MG63 (cell line): ENCODE results near the gene DEF6. TPM values are rescaled to one million over a fixed set of nuclear protein-coding genes. Genes with fewer than 3 reads are reported as not detected.
"Not testable (repeated sequence)": the region's sequence is repeated elsewhere in the genome, so short reads cannot be mapped to it uniquely, and the experiment has no call there.

Source experiments
- DNase-seq: peaks from one replicate; pipeline ENCODE4 v3.0.0-alpha.2; 2020
- H3K27me3 ChIP-seq: fragments of 250-450 bp; sonication (Bioruptor Pico); 2 replicates; pipeline ENCODE4 v1.5.1; 2020; ENCODE audit warnings: mild to moderate bottlenecking, moderate library complexity
- H3K36me3 ChIP-seq: fragments of 250-450 bp; sonication (Bioruptor Pico); 2 replicates; pipeline ENCODE4 v1.5.1; 2020; ENCODE audit warnings: mild to moderate bottlenecking, moderate library complexity
- H3K4me3 ChIP-seq: fragments of 250-450 bp; sonication (Bioruptor Pico); 2 replicates; pipeline ENCODE4 v1.5.1; 2020; ENCODE audit warnings: mild to moderate bottlenecking, moderate library complexity
- H3K9me3 ChIP-seq: fragments of 250-450 bp; sonication (Bioruptor Pico); 2 replicates; pipeline ENCODE4 v1.5.1; 2020; ENCODE audit warnings: mild to moderate bottlenecking, moderate library complexity
- total RNA-seq: library from RNA; depleted of rRNA; stranded (reverse); fragments of >200 nt; shearing (Covaris generic); gene quantifications from 2 replicates; pipeline ENCODE4 v1.2.3, GENCODE V29; 2014; ENCODE audit warnings: low replicate concordance

DEF6 gene
- total RNA-seq, 1 experiment from 2014 or later = 0.33 TPM

DNA sequence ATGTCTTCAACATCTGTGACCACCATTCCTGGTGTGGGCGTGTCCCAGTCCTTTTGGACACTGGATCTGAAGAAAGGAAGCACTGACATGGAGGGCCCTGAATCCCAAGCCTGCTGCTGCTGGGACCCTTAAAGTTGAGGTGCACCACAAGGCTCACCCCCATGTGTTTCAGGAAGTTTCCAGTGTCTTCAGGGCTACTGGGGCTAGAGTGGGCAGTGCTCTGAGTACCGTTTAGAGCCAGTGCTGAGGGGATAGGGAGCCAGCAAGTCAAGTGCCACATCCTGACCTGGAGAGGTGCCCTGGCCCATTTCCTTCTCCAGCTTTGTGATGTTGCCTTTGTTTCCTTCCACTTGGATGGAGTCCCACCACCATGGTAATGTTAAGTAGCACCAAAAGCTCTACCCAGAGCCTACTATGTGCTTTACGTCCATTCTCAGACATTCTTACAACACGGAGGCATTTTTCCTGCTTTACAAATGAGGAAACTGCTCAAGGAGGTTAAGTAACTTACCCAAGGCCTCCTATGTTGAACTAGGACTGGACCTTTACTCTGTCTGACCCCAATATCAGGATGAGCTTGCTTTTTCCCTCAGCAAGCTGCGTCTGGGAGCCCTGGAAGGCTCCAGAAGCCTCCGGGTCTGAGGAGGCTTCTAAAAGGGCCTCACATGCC lies 552 bp upstream of the DEF6 start:
- no peak overlapping the region for H3K4me3 ChIP-seq

DNA sequence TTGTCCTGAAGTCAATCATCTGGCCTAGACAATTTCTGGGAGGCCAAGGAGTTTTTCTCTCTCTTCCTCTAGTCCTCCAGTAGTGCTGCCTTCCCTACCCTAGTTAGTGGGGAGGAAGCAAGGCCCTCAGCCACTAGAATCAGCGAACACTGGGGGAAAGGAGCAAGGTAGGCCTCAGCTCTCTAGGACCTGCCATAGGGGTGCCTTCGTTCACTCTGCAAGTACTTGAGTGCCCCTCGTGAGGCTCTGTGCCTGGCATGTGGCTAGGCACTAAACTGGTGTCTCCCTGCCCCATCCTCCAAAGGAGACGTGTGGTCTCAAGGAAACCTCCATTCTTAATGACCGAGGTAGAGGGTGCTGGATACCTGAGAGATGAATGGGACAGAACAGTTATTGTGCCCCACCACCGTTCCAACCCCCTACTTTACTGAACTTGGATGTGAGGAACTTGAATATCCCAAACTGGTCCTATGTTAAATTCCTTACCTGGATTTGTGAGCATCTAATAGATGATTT lies 1.1 kb downstream of the DEF6 start:
- peaks cover 5% of the 10 kb centered on the region for H3K36me3 ChIP-seq
- no peaks in the 10 kb centered on the region for H3K27me3 ChIP-seq
- no peaks in the 10 kb centered on the region for H3K9me3 ChIP-seq

More for the DNA sequence above, 552 bp upstream of the DEF6 start:
- Histone ChIP-seq H3K9me3 (no peaks in the 10 kb centered on the region), H3K27me3 (no peaks in the 10 kb centered on the region), H3K36me3 (peaks cover 5% of the 10 kb centered on the region)
- no peak for DNase-seq

DNA sequence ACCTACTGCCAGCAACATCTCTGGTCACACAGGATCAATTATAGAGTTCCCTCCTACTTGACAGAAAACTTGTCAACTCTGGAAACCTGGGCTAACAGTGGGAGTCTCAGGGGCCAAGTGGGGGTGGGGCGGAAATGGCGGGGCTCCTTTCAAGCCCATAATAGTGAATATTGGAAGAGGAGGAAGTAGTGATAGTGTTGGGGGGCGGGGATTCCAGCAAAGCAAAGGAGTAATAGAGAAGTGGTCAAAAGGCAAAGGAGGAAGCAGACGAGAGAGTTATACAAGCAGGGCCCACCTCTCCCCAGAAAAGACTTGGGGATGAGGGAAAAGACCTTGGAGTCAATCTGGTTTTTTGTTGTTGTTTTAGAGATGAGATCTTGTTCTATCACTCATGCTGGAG lies 2.1 kb downstream of the DEF6 start:
- Histone ChIP-seq H3K9me3 (no peaks in the 10 kb centered on the region), H3K4me3 (no peak overlapping the region), H3K27me3 (no peaks in the 10 kb centered on the region), H3K36me3 (peaks cover 2% of the 10 kb centered on the region)
- DNase-seq = no peak

More for the DNA sequence above, 1.1 kb downstream of the DEF6 start:
- H3K4me3 ChIP-seq = no peak overlapping the region
- DNase-seq = no peak

DNA sequence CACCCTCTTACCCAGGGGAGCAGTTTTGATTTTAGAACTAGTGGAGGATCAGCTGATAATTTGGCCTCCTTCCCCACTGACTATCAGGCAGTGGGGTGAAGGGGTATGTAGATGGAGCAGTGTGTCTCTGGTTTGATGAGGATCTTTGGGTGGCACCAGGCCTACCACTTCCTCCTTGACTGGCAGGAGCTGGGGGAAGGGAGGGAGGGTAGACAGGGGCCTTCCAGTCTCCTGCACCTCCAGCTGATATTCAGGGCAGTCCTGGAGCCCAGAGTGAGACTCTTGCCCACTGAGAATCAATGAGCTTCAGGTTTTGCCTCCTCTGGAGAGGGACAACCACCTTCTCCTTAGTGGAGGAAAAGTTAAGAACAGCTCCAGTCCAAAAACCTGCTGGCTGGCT lies 3.2 kb downstream of the DEF6 start:
- Histone ChIP-seq H3K36me3 (no peaks in the 10 kb centered on the region), H3K4me3 (no peak overlapping the region), H3K27me3 (no peaks in the 10 kb centered on the region), H3K9me3 (no peaks in the 10 kb centered on the region)
- DNase-seq = no peak

DNA sequence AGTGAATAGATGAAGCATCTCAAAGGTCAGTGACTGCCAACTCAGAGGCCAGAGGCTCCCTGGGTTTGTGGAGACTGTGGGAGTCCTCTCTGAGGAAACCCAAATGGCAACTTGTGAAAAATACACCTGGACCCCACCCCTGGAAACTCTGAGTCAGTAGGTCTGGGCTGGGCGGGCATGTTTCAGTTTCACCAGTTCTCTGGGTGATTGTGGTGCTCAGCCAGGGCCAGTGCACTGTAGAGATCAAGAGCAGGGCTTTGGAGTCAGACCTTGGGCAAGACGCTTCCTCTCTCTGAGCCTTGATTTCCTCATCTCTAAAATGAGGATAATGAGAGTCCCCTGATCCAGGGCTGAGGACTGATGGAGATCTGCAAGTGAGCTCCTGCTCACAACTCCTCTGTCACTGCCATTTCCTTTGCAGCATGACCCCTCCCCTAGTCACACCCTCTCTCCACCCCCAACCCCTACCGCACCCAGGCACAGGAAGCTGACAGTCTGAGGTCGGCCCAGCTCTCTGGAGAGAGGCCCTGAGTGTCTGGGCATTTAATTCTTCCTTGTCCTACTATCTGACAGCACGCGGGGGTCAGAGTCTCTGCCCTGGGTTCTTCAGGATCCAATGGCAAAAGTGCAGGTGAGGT lies 5.1 kb downstream of the DEF6 start:
- Histone ChIP-seq H3K27me3 (no peaks in the 10 kb centered on the region), H3K36me3 (no peaks in the 10 kb centered on the region), H3K9me3 (no peaks in the 10 kb centered on the region), H3K4me3 (no peak overlapping the region)
- peak; percentile 44 for DNase-seq

DNA sequence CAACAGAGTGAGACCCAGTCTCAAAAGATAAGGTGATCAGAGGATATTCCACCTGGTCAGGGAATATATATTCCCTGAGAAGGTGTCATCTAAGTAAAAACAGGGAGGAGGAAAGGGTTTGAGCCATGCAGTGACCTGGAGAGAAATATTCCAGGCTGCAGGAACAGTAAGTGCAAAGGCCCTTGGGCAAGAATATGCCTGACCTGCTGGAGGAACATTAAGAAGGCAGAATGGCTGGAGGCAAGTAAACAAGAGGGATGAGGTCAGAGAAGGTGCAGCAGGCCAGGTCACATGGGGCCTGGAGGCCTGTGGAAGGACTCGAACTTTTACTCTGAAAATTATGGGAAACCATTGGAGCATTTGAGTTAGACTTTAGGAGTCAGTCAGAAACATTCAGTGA lies 6.7 kb downstream of the DEF6 start:
- H3K36me3 ChIP-seq = no peaks in the 10 kb centered on the region
- H3K4me3 ChIP-seq = no peak overlapping the region
- DNase-seq = no peak
- H3K27me3 ChIP-seq = no peaks in the 10 kb centered on the region
- no peaks in the 10 kb centered on the region for H3K9me3 ChIP-seq

DNA sequence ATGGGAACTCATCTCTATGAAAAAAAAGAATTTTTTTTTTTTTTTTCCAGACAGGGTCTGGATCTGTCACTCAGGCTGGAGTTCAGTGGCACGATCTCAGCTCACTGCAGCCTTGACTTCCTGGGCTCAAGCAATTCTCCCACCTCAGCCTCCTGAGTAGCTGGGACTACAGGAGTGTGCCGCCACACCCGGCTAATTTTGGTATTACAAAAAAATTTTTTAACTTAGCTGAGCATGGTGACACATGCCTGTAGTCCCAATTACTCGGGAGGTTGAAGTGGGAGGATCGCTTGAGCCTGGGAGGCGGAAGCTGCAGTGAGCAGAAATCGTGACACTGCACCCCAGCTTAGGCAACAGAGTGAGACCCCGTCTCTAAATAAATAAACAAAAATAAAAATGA lies 7.5 kb downstream of the DEF6 start:
- Histone ChIP-seq H3K27me3 (no peaks in the 10 kb centered on the region), H3K9me3 (no peaks in the 10 kb centered on the region), H3K4me3 (no peak overlapping the region), H3K36me3 (no peaks in the 10 kb centered on the region)
- no peak for DNase-seq

DNA sequence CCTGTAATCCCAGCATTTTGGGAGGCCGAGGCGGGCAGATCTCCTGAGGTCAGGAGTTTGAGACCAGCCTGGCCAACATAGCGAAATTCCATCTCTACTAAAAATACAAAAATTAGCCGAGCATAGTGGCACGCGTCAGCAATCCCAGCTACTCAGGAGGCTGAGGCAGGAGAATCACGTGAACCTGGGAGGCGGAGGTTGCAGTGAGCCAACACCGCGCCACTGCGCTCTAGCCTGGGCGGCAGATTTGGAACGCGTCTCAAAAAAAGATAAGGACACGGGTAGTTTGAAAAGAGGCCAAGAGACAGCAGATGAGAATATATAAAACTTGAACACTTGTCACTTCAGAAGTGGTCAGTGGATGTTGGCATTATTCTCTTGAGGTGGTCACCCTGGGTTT lies 9.5 kb downstream of the DEF6 start:
- not testable (repeated sequence) for H3K9me3 ChIP-seq, DNase-seq, H3K27me3 ChIP-seq, H3K36me3 ChIP-seq, H3K4me3 ChIP-seq

DNA sequence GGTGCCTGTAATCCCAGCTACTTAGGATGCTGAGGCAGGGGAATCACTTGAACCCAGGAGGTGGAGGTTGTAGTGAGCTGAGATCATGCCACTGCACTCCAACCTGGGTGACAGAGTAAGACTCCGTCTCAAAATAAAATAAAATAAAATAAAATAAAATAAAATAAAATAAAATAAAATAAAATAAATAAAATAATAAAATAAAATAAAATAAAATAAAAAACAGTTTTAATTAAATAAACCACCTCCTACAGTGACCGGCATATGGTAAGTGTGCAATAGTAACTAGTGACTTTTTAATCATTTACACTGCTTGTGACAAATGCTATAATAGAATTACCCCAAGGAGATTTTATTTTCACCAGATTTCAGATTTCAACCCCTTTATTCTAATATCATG lies 10.9 kb downstream of the DEF6 start:
- H3K9me3 ChIP-seq, H3K36me3 ChIP-seq, DNase-seq, H3K27me3 ChIP-seq, H3K4me3 ChIP-seq: not testable (repeated sequence)

DNA sequence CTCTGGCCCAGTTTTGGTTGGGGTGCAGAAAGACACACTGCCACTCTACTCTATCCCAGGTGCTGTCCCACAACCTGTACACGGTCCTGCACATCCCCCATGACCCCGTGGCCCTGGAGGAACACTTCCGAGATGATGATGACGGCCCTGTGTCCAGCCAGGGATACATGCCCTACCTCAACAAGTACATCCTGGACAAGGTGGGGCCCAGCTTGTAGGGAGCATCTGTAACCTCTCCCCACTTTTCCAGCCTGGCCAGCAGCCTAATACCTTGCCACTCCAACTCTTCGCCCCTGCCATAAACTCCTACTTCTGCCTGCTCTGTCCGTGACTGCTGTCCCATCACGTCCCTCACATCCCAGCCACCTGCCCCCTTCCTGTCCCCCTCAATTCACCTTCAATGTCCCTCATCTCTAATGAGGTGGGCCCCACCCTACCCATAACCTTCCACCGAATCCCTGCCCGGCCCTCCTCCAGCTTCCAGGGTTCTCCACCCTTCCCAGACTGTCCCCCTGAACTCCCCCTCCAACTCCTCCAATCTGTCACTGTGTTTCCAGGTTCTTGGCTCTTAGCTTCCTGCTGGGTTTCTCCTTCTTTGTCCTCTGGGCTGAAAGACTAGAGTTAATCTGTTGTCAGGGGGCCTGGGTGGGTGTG lies 12.1 kb downstream of the DEF6 start:
- Histone ChIP-seq H3K9me3 (no peaks in the 10 kb centered on the region), H3K36me3 (no peaks in the 10 kb centered on the region), H3K27me3 (peaks cover 3% of the 10 kb centered on the region), H3K4me3 (no peak overlapping the region)
- DNase-seq = no peak

DNA sequence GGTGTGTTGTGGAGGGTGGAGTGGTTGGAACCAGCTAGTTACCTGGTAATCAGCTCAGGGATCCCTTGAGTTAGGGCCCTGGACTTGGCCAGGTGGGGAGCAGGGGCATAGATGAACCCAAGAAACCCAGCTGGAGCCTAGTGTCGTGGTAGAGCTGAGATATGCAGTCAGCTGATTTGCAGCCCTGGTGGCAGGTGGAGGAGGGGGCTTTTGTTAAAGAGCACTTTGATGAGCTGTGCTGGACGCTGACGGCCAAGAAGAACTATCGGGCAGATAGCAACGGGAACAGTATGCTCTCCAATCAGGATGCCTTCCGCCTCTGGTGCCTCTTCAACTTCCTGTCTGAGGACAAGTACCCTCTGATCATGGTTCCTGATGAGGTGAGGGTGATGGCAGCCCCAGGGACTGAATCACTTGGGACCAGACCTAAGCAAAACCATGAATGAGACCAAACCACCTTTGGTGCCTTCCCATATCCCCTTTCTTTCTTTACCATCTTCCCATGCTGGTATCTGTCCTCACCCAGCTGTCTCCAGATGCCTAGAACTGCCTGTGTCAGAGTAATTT lies 12.7 kb downstream of the DEF6 start:
- no peak for DNase-seq
- H3K4me3 ChIP-seq = no peak overlapping the region
- H3K27me3 ChIP-seq = peaks cover 9% of the 10 kb centered on the region
- H3K36me3 ChIP-seq = no peaks in the 10 kb centered on the region
- no peaks in the 10 kb centered on the region for H3K9me3 ChIP-seq

DNA sequence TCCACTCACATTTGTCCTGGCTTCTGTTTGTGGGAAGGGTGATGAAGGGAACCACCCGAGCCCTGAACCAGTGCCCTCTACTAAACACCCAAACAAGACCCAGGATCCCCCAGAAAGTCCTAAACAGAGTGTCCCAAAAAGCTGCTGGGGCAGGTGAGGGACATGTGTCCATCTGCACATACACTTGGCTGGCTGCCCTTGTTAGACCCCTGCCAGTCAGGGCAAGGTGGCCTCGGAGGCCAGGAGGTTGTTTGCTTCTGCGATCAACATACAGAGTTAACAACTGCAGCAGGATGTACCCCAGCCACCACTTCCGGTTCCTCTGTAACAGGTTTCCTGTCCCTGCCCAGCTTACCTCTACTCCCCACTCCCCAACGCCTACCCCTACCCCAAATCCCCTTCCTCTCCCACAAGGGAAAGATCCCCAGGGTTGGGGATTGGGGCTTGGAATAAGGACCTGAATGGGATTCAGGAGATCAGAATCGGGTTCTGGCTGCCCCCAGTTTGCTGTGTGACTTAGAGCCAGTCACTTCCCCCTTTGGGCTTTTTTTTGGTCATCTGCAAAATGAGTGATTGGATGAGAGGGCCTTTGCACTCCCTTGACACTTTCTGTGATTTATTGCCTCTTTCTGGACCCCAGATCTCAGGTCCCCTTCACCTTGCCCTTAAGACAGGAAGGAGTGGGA lies 13.9 kb downstream of the DEF6 start:
- DNase-seq = no peak
- Histone ChIP-seq H3K27me3 (peaks cover 17% of the 10 kb centered on the region), H3K36me3 (no peaks in the 10 kb centered on the region), H3K4me3 (no peak overlapping the region), H3K9me3 (peaks cover 2% of the 10 kb centered on the region)

DNA sequence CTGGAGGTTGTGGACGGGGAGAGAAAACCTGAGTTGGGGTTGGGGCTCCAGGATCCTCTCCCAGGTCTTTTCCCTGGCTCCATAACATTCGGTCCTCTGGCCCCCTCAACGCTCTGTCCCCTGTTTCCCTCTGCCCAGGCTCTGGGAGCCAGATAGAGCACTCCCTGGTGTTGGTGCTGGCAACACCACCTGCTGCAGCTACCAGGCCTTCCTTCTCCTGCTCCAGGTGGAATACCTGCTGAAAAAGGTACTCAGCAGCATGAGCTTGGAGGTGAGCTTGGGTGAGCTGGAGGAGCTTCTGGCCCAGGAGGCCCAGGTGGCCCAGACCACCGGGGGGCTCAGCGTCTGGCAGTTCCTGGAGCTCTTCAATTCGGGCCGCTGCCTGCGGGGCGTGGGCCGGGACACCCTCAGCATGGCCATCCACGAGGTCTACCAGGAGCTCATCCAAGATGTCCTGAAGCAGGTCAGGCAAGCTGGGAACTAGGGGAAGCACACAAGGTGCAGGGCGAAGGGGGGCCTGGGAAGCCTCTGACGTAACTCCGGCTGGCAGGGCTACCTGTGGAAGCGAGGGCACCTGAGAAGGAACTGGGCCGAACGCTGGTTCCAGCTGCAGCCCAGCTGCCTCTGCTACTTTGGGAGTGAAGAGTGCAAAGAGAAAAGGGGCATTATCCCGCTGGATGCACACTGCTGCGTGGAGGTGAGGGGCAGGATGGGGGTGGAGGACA lies 14.6 kb downstream of the DEF6 start:
- Histone ChIP-seq H3K9me3 (peaks cover 4% of the 10 kb centered on the region), H3K4me3 (no peak overlapping the region)
- no peak for DNase-seq

DNA sequence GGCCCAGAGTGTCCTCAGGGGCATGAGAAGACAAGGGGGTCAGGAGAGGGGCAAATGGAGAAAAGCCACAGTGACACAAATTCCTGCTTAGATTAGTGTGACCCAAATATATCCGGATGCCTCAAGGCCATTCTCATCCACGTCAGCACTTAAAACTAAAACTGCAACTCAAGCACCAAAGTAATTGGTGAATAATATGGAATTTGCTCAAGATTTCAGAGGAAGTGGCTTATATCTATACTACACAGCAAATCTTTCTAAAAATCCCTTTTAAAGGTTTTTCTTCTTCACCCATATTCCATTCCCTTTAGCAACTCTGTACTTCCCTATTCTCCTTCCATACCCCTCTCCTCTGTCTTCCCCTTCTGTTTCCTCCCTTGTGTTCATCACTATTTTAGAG lies 15.2 kb downstream of the DEF6 start:
- Histone ChIP-seq H3K27me3 (peaks cover 30% of the 10 kb centered on the region), H3K9me3 (peaks cover 4% of the 10 kb centered on the region), H3K36me3 (no peaks in the 10 kb centered on the region), H3K4me3 (no peak overlapping the region)
- no peak for DNase-seq

More for the DNA sequence above, 14.6 kb downstream of the DEF6 start:
- Histone ChIP-seq H3K27me3 (peaks cover 24% of the 10 kb centered on the region), H3K36me3 (no peaks in the 10 kb centered on the region)

DNA sequence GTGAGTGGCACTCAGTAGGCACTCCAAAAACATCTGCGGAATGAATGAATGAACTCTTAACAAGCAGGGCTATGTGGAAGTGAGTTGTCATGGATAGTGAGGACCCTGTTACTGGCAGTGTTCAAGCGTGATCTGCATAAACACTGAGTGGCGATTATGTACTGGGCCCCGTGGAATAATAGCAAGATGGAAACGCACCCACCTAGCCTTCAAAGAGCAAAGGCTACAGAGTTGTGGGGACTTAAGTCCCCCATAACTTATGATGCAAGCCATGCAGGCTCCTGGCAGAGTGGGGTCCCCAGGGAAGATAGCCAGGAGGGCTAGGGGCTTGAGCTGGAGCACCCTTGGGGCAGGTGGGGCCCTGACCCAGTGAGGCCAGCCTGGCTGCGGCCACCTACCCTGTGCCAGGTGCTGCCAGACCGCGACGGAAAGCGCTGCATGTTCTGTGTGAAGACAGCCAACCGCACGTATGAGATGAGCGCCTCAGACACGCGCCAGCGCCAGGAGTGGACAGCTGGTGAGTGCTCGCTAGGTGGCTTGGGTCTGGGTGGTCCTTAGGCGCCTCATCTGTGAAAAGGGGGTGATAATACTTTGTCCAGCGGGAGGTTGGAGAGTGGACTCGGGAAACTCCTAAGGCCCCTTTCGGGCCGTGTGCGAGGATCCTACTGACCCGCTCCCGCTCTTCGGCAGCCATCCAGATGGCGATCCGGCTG lies 20.0 kb downstream of the DEF6 start:
- peak overlapping the region; percentile 58 for H3K4me3 ChIP-seq
- peaks cover 32% of the 10 kb centered on the region for H3K27me3 ChIP-seq
- no peaks in the 10 kb centered on the region for H3K36me3 ChIP-seq
- no peak for DNase-seq
- H3K9me3 ChIP-seq = peaks cover 4% of the 10 kb centered on the region
